Calu3 (cell line): ENCODE results near the gene RCBTB2. TPM values are rescaled to one million over a fixed set of nuclear protein-coding genes. Genes with fewer than 3 reads are reported as not detected.

Experiments
- BruUV-seq: library from RNA; stranded (reverse); fragments of 400-500 nt; replicated peaks from 2 replicates; lab custom pipeline; 2021; lab: Mats Ljungman, UMichigan
- CTCF ChIA-PET: fragments of 300-600 bp; sonication (Branson Sonifier 250); formaldehyde crosslinking; loops from one replicate; lab custom pipeline; 2022; ENCODE audit warnings: antibody characterized with exemption; lab: Charles Lee
- DNase-seq: peaks from one replicate; pipeline ENCODE4 v3.0.0; 2022
- H3K27ac Mint-ChIP-seq: one replicate; pipeline ENCODE4 v1.8.0; 2022; ENCODE audit warnings: mixed read lengths; ENCODE audit not compliant: unreplicated experiment
- H3K27me3 Mint-ChIP-seq: one replicate; pipeline ENCODE4 v1.8.0; 2022; ENCODE audit warnings: mixed read lengths; ENCODE audit not compliant: unreplicated experiment
- H3K36me3 Mint-ChIP-seq: one replicate; pipeline ENCODE4 v1.8.0; 2022; ENCODE audit warnings: mild to moderate bottlenecking, moderate library complexity, mixed read lengths; ENCODE audit not compliant: insufficient read depth, unreplicated experiment
- H3K4me1 Mint-ChIP-seq: one replicate; pipeline ENCODE4 v1.8.0; 2022; ENCODE audit warnings: mild to moderate bottlenecking, low read depth, mixed read lengths; ENCODE audit not compliant: unreplicated experiment
- H3K4me3 Mint-ChIP-seq: one replicate; pipeline ENCODE4 v1.8.0; 2022; ENCODE audit warnings: mild to moderate bottlenecking, low read depth, moderate library complexity, mixed read lengths; ENCODE audit not compliant: unreplicated experiment
- H3K9me3 Mint-ChIP-seq: one replicate; pipeline ENCODE4 v1.8.0; 2022; ENCODE audit warnings: low read depth, mixed read lengths; ENCODE audit not compliant: unreplicated experiment
- intact Hi-C: fragments of 100-400 bp; cut with micrococcal nuclease; formaldehyde crosslinking; loops from one replicate; pipeline ENCODE4 v1.10.0; 2022; ENCODE audit not compliant: unreplicated experiment
- total RNA-seq: library from RNA; stranded (reverse); gene quantifications from 2 replicates; pipeline ENCODE4 v1.2.3, GENCODE V29; 2022
- TF ChIP-seq, protein P1 (sequence below): fragments of 200-600 bp; IDR thresholded peaks from one replicate; pipeline ENCODE4 v1.8.0; 2022; ENCODE audit warnings: antibody characterized with exemption; ENCODE audit not compliant: unreplicated experiment

Gene RCBTB2
- total RNA-seq, 1 experiment from 2014 or later = 3.7 TPM

DNA sequence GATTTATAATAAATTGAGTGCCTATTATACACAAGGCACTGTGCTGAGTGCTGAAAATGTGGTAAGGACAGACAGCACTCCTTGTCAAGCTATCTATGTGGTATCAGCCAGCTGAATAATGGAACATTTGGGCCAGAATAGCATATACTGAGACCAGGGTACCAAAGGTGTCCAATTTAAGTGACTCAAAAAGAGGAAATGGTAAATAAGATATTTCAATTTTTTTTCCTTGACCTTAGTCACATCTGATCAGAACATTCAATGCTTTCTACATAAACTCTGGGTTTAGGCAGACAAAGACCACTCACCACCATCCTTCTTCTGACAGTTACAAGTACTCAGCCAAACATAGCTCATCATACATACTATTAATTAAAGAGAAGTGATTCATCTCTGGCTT lies 43.2 kb downstream of the RCBTB2 start:
- H3K36me3 Mint-ChIP-seq = no peaks in the 10 kb centered on the region
- no peak overlapping the region for H3K27ac Mint-ChIP-seq
- BruUV-seq = no TSS peak
- H3K4me1 Mint-ChIP-seq = no peaks in the 10 kb centered on the region
- TF ChIP-seq, protein P1, sequence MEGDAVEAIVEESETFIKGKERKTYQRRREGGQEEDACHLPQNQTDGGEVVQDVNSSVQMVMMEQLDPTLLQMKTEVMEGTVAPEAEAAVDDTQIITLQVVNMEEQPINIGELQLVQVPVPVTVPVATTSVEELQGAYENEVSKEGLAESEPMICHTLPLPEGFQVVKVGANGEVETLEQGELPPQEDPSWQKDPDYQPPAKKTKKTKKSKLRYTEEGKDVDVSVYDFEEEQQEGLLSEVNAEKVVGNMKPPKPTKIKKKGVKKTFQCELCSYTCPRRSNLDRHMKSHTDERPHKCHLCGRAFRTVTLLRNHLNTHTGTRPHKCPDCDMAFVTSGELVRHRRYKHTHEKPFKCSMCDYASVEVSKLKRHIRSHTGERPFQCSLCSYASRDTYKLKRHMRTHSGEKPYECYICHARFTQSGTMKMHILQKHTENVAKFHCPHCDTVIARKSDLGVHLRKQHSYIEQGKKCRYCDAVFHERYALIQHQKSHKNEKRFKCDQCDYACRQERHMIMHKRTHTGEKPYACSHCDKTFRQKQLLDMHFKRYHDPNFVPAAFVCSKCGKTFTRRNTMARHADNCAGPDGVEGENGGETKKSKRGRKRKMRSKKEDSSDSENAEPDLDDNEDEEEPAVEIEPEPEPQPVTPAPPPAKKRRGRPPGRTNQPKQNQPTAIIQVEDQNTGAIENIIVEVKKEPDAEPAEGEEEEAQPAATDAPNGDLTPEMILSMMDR = no peak
- no peak overlapping the region for H3K4me3 Mint-ChIP-seq
- intact Hi-C loops = loop anchor here (5.0 kb wide), 1 partner anchor 93 kb away; no protein-coding TSS in a partner anchor
- CTCF ChIA-PET = no interaction called here
- H3K27me3 Mint-ChIP-seq = no peaks in the 10 kb centered on the region
- DNase-seq = no peak
- no peaks in the 10 kb centered on the region for H3K9me3 Mint-ChIP-seq

DNA sequence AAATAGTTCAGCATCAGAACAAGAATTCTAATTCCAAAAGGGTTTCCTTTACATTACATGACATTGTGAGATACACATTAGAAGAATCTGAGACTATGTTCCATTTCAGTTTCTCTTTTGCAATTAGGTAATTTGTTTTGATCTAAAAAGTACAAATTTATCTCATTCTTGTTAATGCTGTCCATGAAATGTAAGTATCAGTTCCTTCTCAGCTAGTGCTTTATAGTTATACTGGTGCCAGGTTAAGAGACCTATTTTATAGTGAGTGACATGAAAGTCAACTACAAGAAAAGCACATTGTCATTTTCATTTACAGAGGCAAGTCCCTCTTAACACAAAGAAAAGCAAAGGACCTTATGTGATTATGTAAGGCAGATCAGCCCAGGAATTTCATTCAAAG lies 43.9 kb downstream of the RCBTB2 start:
- intact Hi-C loops = no loop called here
- no peak for DNase-seq
- no peaks in the 10 kb centered on the region for H3K36me3 Mint-ChIP-seq
- no peaks in the 10 kb centered on the region for H3K9me3 Mint-ChIP-seq
- no peak overlapping the region for H3K27ac Mint-ChIP-seq
- no peaks in the 10 kb centered on the region for H3K27me3 Mint-ChIP-seq
- BruUV-seq = no TSS peak
- no peak overlapping the region for H3K4me3 Mint-ChIP-seq
- TF ChIP-seq, protein P1 = no peak
- no peaks in the 10 kb centered on the region for H3K4me1 Mint-ChIP-seq
- CTCF ChIA-PET = no interaction called here

DNA sequence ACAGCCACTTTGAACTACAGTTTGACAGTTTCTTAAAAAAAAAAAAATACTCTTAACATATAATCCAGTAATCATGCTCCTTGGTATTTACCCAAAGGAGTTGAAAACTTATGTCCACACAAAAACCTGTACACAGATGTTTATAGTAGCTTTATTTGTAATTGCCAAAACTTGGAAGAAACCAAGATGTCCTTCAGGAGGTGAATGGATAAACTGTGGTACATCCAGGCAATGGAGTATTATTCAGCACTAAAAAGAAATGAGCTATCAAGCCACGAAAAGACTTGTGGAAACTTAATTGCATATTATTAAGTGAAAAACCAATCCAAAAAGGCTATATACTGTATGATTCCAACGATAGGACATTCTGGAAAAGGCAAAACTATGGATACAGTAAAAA lies 44.9 kb downstream of the RCBTB2 start:
- intact Hi-C loops = no loop called here
- Mint-ChIP-seq H3K4me1 (no peaks in the 10 kb centered on the region), H3K9me3 (no peaks in the 10 kb centered on the region), H3K27ac (no peak overlapping the region), H3K27me3 (no peaks in the 10 kb centered on the region), H3K4me3 (no peak overlapping the region), H3K36me3 (no peaks in the 10 kb centered on the region)
- no TSS peak for BruUV-seq
- DNase-seq = no peak
- CTCF ChIA-PET = no interaction called here
- TF ChIP-seq, protein P1 = no peak

DNA sequence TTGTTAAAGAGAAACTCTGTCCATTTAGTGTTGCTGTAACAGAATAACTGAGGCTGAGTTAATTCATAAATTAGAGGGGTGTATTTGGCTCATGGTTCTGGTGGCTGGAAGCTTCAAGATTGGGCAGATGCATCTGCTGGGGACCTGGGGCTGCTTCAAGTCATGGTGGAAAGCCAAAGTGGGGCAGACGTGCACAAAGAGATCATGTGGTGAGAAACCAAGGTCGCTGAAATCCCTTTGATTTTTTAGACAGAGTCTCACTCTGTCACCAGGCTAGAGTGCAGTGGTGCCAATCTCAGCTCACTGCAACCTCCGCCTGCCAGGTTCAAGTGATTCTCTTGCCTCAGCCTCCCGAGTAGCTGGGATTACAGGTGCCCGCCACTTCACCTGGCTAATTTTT lies 46.0 kb downstream of the RCBTB2 start:
- Mint-ChIP-seq H3K4me3 (no peak overlapping the region), H3K9me3 (no peaks in the 10 kb centered on the region), H3K27me3 (no peaks in the 10 kb centered on the region), H3K4me1 (no peaks in the 10 kb centered on the region), H3K27ac (no peak overlapping the region), H3K36me3 (no peaks in the 10 kb centered on the region)
- intact Hi-C loops = no loop called here
- DNase-seq = no peak
- BruUV-seq = no TSS peak
- TF ChIP-seq, protein P1 = no peak
- CTCF ChIA-PET = no interaction called here
